GM13977 (cell line): ENCODE results near the gene FLOT1.

ENCODE experiments used
- DNase-seq: peaks from one replicate; pipeline ENCODE4 v3.0.0; 2012; ENCODE audit warnings: low spot score
- in situ Hi-C: fragments of 300-500 bp; cut with MboI; formaldehyde crosslinking; loops from one replicate; pipeline ENCODE4 v1.12.0; 2022; ENCODE audit warnings: low sequenced_read_pairs, low pct_unique_long_range_greater_than_20kb, mixed read lengths, inconsistent platforms; ENCODE audit not compliant: unreplicated experiment
- TF ChIP-seq, protein P1 (sequence below): IDR thresholded peaks from 2 replicates; pipeline ENCODE4 v1.5.1; 2012; ENCODE audit warnings: mild to moderate bottlenecking, control low read depth; ENCODE audit not compliant: insufficient read depth; ENCODE audit errors: extremely low read depth, missing control alignments

The FLOT1 gene

DNA sequence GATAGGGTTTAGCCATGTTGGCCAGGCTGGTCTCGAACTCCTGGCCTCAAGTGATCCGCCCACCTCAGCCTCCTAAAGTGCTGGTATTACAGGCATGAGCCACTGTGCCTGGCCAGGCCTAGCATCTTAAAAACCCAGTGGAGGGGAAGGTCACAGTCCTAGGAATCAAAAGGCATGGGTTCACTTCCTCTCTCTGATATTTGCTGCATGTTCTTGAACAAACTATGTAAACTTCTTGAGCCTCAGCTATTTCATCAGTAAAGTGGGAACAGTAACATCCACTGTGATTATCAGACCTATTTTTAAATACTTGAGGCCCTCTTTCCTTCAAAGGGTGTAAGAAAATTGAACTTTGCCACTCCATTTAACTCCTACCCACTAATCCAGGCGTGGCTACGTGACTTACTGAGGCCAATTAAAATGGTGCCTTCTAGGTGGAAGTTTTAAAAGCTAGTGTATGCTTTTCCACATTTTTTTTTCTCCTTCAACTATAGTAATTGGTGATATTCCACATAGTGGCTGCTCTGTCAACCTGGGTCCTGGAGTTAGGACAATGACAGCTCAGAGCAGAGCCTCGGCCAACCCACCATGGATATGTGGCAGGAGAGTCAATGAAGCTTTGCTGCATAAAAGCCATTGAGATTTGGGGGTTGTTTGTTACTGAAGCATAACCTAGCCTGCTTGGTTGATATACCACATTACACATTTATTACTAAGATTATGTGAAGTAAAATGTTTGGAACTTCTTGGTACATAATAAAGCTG lies 34.1 kb upstream of the FLOT1 start:
- no peak for DNase-seq
- TF ChIP-seq, protein P1, sequence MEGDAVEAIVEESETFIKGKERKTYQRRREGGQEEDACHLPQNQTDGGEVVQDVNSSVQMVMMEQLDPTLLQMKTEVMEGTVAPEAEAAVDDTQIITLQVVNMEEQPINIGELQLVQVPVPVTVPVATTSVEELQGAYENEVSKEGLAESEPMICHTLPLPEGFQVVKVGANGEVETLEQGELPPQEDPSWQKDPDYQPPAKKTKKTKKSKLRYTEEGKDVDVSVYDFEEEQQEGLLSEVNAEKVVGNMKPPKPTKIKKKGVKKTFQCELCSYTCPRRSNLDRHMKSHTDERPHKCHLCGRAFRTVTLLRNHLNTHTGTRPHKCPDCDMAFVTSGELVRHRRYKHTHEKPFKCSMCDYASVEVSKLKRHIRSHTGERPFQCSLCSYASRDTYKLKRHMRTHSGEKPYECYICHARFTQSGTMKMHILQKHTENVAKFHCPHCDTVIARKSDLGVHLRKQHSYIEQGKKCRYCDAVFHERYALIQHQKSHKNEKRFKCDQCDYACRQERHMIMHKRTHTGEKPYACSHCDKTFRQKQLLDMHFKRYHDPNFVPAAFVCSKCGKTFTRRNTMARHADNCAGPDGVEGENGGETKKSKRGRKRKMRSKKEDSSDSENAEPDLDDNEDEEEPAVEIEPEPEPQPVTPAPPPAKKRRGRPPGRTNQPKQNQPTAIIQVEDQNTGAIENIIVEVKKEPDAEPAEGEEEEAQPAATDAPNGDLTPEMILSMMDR: no peak
- in situ Hi-C loops: no loop called here

DNA sequence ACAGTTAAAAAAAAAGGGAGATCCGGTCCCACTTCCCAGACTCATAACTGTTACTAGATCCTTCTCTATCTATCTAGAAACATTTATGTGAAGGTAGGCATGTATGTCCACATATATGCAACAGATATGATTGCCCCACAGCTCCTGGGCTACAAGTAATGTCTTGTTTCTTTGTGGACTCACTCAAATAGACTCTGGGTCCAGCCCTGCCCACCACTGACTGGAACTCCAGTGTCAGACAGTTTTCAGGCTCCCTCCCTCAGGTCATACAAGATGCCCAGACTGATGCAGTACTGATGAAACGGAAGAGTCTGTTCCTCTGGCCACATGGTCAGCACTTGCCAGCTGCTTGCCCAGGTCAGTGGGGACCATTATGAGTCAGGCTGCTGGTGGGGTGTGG lies 32.6 kb upstream of the FLOT1 start:
- in situ Hi-C loops: no loop called here

GRCh38 chr6:30774701-30775100 lies 32.2 kb upstream of the FLOT1 start:
- no peak for DNase-seq
- in situ Hi-C loops: no loop called here
- TF ChIP-seq, protein P1: no peak

More for the DNA sequence above, 32.6 kb upstream of the FLOT1 start:
- TF ChIP-seq, protein P1: no peak
- DNase-seq: no peak

GRCh38 chr6:30770592-30770991 lies 28.1 kb upstream of the FLOT1 start:
- TF ChIP-seq, protein P1: no peak
- in situ Hi-C loops: no loop called here

DNA sequence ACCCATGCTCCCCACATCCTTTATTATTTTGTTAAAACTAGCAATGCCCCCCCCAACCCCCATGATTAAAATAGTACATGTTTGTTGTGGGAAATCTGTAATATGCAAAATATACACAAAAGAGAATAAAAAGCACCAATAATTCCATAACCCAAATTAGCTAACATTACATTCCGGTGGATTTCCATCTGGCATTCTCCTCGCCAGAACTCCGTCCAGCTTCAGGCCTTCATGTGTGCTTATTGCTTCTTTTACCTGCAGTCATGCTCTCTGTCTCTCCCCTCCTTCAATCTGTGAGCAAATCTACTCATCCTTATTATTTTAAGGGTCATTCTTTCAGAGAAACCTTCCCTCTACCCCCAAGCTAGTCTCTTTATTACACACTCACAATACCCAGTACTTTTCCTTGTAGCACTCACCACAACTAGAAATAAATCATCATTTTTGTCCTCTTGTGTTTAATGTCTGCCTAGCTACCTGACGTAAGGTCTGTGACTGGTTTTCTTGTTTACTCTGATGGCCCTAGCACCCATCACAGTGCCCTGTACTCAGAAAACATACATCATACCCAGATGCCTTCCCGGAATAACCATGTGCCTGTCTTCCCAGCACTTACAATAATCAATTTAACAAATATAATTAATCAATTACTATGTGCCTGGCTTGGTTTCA lies 27.5 kb upstream of the FLOT1 start:
- TF ChIP-seq, protein P1: no peak
- DNase-seq: no peak
- in situ Hi-C loops: no loop called here

More at GRCh38 chr6:30770592-30770991, 28.1 kb upstream of the FLOT1 start:
- DNase-seq: no peak

- TF ChIP-seq, protein P1: no peak
- no peak for DNase-seq
- in situ Hi-C loops: no loop called here
Observed at GRCh38 chr6:30769088-30769852, 26.8 kb upstream of the FLOT1 start.
